Stimulated activated CD4-positive, alpha-beta T cell treated with anti-CD3 and anti-CD28 coated beads, TNF-alpha, amount 100 ng/mL, for 48 hours (primary cell): ENCODE measurements around the gene NCOA6.
"Not testable (repeated sequence)": the region's sequence is repeated elsewhere in the genome, so short reads cannot be mapped to it uniquely, and the experiment has no call there.

ENCODE experiments used
- DNase-seq, 3 donors: peaks; one replicate each; pipeline ENCODE4 v3.0.0-alpha.2; 2020; ENCODE audit warnings: low read depth in 3 of 3

NCOA6 gene

GRCh38 chr20:34774449-34774848 lies 51.0 kb downstream of the NCOA6 start:
- no peak for DNase-seq

GRCh38 chr20:34773726-34774125 lies 51.7 kb downstream of the NCOA6 start:
- no peak for DNase-seq

GRCh38 chr20:34772437-34772836 lies 53.0 kb downstream of the NCOA6 start:
- no peak for DNase-seq

GRCh38 chr20:34771680-34772081 lies 53.8 kb downstream of the NCOA6 start:
- no peak for DNase-seq

GRCh38 chr20:34768096-34768495 lies 57.4 kb downstream of the NCOA6 start:
- DNase-seq = no peak

GRCh38 chr20:34762031-34762555 lies 63.4 kb downstream of the NCOA6 start:
- no peak for DNase-seq

- DNase-seq = no peak
Measured at GRCh38 chr20:34755367-34755766, 70.1 kb downstream of the NCOA6 start.

- no peak for DNase-seq
Measured at GRCh38 chr20:34754611-34755010, 70.8 kb downstream of the NCOA6 start.

- DNase-seq = no peak
Measured at GRCh38 chr20:34753706-34754461, 71.6 kb downstream of the NCOA6 start.

- DNase-seq = no peak
Measured at GRCh38 chr20:34751453-34751852, 74.0 kb downstream of the NCOA6 start.

GRCh38 chr20:34750484-34750883 lies 75.0 kb downstream of the NCOA6 start:
- DNase-seq = no peak

- no peak for DNase-seq
Measured at GRCh38 chr20:34748709-34749108, 76.7 kb downstream of the NCOA6 start.

- DNase-seq = no peak
Measured at GRCh38 chr20:34747479-34747878, 78.0 kb downstream of the NCOA6 start.

- DNase-seq = no peak
Measured at GRCh38 chr20:34746674-34747073, 78.8 kb downstream of the NCOA6 start.

GRCh38 chr20:34744847-34745246 lies 80.6 kb downstream of the NCOA6 start:
- DNase-seq = no peak

- no peak for DNase-seq
Measured at GRCh38 chr20:34744340-34744739, 81.1 kb downstream of the NCOA6 start.

- no peak for DNase-seq
Measured at GRCh38 chr20:34743039-34743438, 82.4 kb downstream of the NCOA6 start.

GRCh38 chr20:34736106-34736735 lies 89.2 kb downstream of the NCOA6 start:
- DNase-seq = no peak

GRCh38 chr20:34732523-34732922 lies 92.9 kb downstream of the NCOA6 start:
- DNase-seq = no peak

GRCh38 chr20:34729416-34729815 lies 96.0 kb downstream of the NCOA6 start:
- no peak for DNase-seq

GRCh38 chr20:34724172-34724571 lies 101.3 kb downstream of the NCOA6 start:
- no peak for DNase-seq

GRCh38 chr20:34722560-34722959 lies 102.9 kb downstream of the NCOA6 start:
- not testable (repeated sequence) for DNase-seq

GRCh38 chr20:34720266-34720665 lies 105.2 kb downstream of the NCOA6 start:
- DNase-seq = no peak
